CD14-positive monocyte (primary cell): Measurements from ENCODE around the gene PLSCR4. TPM values are rescaled to one million over a fixed set of nuclear protein-coding genes. Genes with fewer than 3 reads are reported as not detected.
A peak's percentile ranks its signal among the peaks of the same experiment; 100 is the strongest.

ENCODE experiments used
- DNase-seq, 3 donors: peaks; one replicate each; pipeline ENCODE4 v3.0.0-alpha.2; 2011 to 2022
- H2AFZ ChIP-seq: 2 replicates; pipeline ENCODE4 v1.6.0; 2012; ENCODE audit warnings: mild to moderate bottlenecking, low read depth, low read length, inconsistent platforms; ENCODE audit not compliant: insufficient read depth, poor library complexity, severe bottlenecking
- H3K27ac ChIP-seq, 2 donors: 1 replicate in 1 of 2; 2 replicates in 1 of 2; pipeline ENCODE4 v1.5.1; 2012 to 2013; ENCODE audit warnings: low read length in 2 of 2, control low read depth in 1 of 2, inconsistent platforms in 1 of 2, low read depth in 1 of 2, mild to moderate bottlenecking in 1 of 2
- H3K27me3 ChIP-seq, 2 donors: one replicate each; pipeline versions ENCODE4 v1.6.0 to v1.6.1; 2011 to 2013; ENCODE audit warnings: low read length in 2 of 2; ENCODE audit not compliant: control insufficient read depth in 2 of 2, insufficient read depth in 2 of 2
- H3K36me3 ChIP-seq, 2 donors: replicated peaks in 1 of 2; 1 replicate in 1 of 2; 2 replicates in 1 of 2; pipeline versions ENCODE4 v1.5.1 to v1.6.1; 2012 to 2013; ENCODE audit warnings: low read length in 2 of 2, control low read depth in 1 of 2, inconsistent platforms in 1 of 2, mild to moderate bottlenecking in 1 of 2; ENCODE audit not compliant: insufficient read depth in 2 of 2, control insufficient read depth in 1 of 2
- H3K4me1 ChIP-seq, 2 donors: 1 replicate in 1 of 2; 2 replicates in 1 of 2; pipeline versions ENCODE4 v1.5.1 to v1.6.1; 2012 to 2013; ENCODE audit warnings: low read length in 2 of 2, control low read depth in 1 of 2, inconsistent platforms in 1 of 2, mild to moderate bottlenecking in 1 of 2, moderate library complexity in 1 of 2; ENCODE audit not compliant: insufficient read depth in 2 of 2, control insufficient read depth in 1 of 2
- H3K4me2 ChIP-seq: replicated peaks from 2 replicates; pipeline ENCODE3; 2012; ENCODE audit warnings: low read length, moderate library complexity, mild to moderate bottlenecking; ENCODE audit not compliant: poor library complexity, severe bottlenecking; ENCODE audit errors: extremely low read depth
- H3K4me3 ChIP-seq, 3 experiments: fragments of 200-600 bp in 1 of 3; sonication (generic) in 1 of 3; replicated peaks in 1 of 3; 1 replicate in 2 of 3; 2 replicates in 1 of 3; pipeline ENCODE4 v1.5.1; 2011 to 2013; ENCODE audit warnings: low read length in 3 of 3, mild to moderate bottlenecking in 3 of 3, control low read depth in 2 of 3, low read depth in 2 of 3, inconsistent platforms in 1 of 3, moderate library complexity in 1 of 3
- H3K79me2 ChIP-seq: 2 replicates; pipeline ENCODE4 v1.6.0; 2012; ENCODE audit warnings: mild to moderate bottlenecking, control low read depth, inconsistent platforms, low read length, moderate library complexity; ENCODE audit not compliant: insufficient read depth
- H3K9ac ChIP-seq: 2 replicates; pipeline ENCODE4 v1.6.0; 2017; ENCODE audit warnings: low read length, mild to moderate bottlenecking; ENCODE audit not compliant: insufficient read depth, poor library complexity, severe bottlenecking
- H3K9me3 ChIP-seq, 2 donors: replicated peaks in 1 of 2; 1 replicate in 1 of 2; 2 replicates in 1 of 2; pipeline versions ENCODE4 v1.5.1 to v1.6.1; 2012 to 2013; ENCODE audit warnings: low read length in 2 of 2, control low read depth in 1 of 2; ENCODE audit not compliant: control insufficient read depth in 1 of 2, insufficient read depth in 1 of 2
- H4K20me1 ChIP-seq: 2 replicates; pipeline ENCODE4 v1.6.0; 2012; ENCODE audit warnings: mild to moderate bottlenecking, low read length, control low read depth, moderate library complexity; ENCODE audit not compliant: insufficient read depth
- H3K27ac Mint-ChIP-seq, 7 donors: one replicate each; pipeline ENCODE4 v1.8.0; 2020; ENCODE audit warnings: mild to moderate bottlenecking in 7 of 7, mixed read lengths in 7 of 7, moderate library complexity in 6 of 7, inconsistent platforms in 2 of 7
- H3K27me3 Mint-ChIP-seq, 3 donors: one replicate each; pipeline ENCODE4 v1.8.0; 2021 to 2022; ENCODE audit warnings: low read depth in 3 of 3, mild to moderate bottlenecking in 3 of 3, mixed read lengths in 3 of 3, moderate library complexity in 3 of 3, inconsistent platforms in 1 of 3
- H3K36me3 Mint-ChIP-seq, 2 donors: one replicate each; pipeline ENCODE4 v1.8.0; 2020; ENCODE audit warnings: mixed read lengths in 2 of 2, inconsistent platforms in 1 of 2, mild to moderate bottlenecking in 1 of 2
- H3K4me1 Mint-ChIP-seq: one replicate; pipeline ENCODE4 v1.8.0; 2020; ENCODE audit warnings: mild to moderate bottlenecking, mixed read lengths
- H3K4me3 Mint-ChIP-seq, 2 donors: one replicate each; pipeline ENCODE4 v1.8.0; 2020; ENCODE audit warnings: mild to moderate bottlenecking in 2 of 2, mixed read lengths in 2 of 2, moderate library complexity in 1 of 2
- H3K9me3 Mint-ChIP-seq, 7 donors: one replicate each; pipeline ENCODE4 v1.8.0; 2020 to 2022; ENCODE audit warnings: mixed read lengths in 7 of 7, mild to moderate bottlenecking in 6 of 7, moderate library complexity in 6 of 7, inconsistent platforms in 2 of 7
- CTCF ChIP-seq: fragments of 200-600 bp; IDR thresholded peaks from one replicate; pipeline ENCODE4 v1.8.0; 2022; ENCODE audit warnings: antibody characterized with exemption, mild to moderate bottlenecking
- WGBS: methylation state at CpG from one replicate; pipeline ENCODE4 v1.1.5; 2013; ENCODE audit warnings: missing lambda C conversion rate; ENCODE audit not compliant: insufficient coverage; 5-methylcytosine and 5-hydroxymethylcytosine counted together
- intact Hi-C, 2 donors: fragments of 100-400 bp; cut with micrococcal nuclease; formaldehyde crosslinking; loops; one replicate each; pipeline versions ENCODE4 v1.15.0 to v1.15.1; 2023
- polyA plus RNA-seq, 3 donors: library from polyadenylated mRNA; depleted of rRNA in 1 of 3; unstranded in 2 of 3; stranded (reverse) in 1 of 3; fragments of 300-500 nt in 2 of 3; fragments of >200 nt in 1 of 3; fragmentation: Illumina TruSeq in 2 of 3; gene quantifications; 1 replicate in 2 of 3; 2 replicates in 1 of 3; pipeline ENCODE4 v1.2.3, GENCODE V29; 2012 to 2021

Gene PLSCR4
- polyA plus RNA-seq, 3 donors: 0.05 TPM; not detected in 2

- Histone ChIP-seq H3K4me3 (peak overlapping the region in 1 of 3 experiments; percentile 84), H3K27ac (no peak overlapping the region), H3K27me3 (peaks cover 6 to 7% of the 10 kb centered on the region in 2 donors), H2AFZ (peak overlapping the region; percentile 90), H3K4me2 (no peak overlapping the region), H3K36me3 (no peaks in the 10 kb centered on the region), H3K9me3 (no peaks in the 10 kb centered on the region), H3K4me1 (peaks cover 6 to 14% of the 10 kb centered on the region in 2 donors), H3K79me2 (no peaks in the 10 kb centered on the region), H4K20me1 (no peaks in the 10 kb centered on the region), H3K9ac (no peak overlapping the region)
- no peak for DNase-seq
- H3K4me3 Mint-ChIP-seq: peak overlapping the region; percentile 83 to 95
- H3K36me3 Mint-ChIP-seq: no peaks in the 10 kb centered on the region
- H3K9me3 Mint-ChIP-seq: peaks cover 0 to 5% (median 3%) of the 10 kb centered on the region in 7 donors
- intact Hi-C loops: no loop called here
- peaks cover 11% of the 10 kb centered on the region for H3K4me1 Mint-ChIP-seq
- peaks cover 8 to 19% (median 17%) of the 10 kb centered on the region in 3 donors for H3K27me3 Mint-ChIP-seq
- no CpG with 5 or more reads among the region's 1 CpG for WGBS
- no peak for TF ChIP-seq CTCF
- H3K27ac Mint-ChIP-seq: no peak overlapping the region
Observed at GRCh38 chr3:146249921-146250320, 984 bp downstream of the PLSCR4 start.

DNA sequence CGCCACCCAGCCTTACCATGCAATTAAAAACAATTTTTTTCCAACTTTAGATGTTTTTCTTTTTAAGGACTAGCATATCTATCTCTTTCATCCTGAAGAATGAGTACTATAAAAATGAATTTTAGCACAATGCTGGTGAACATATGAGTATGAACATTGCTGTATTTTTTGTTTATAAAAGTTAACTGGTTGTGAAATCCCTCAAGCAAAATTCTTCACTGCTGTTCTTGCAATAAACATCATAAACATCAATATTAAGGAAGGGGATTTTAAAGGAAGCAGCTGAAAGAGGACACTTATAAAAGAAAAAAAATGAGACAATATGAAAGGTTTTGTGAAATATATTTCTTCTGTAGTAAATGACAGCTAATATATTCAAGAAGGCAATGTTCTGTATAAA is 3.0 kb downstream of the PLSCR4 start:
- H4K20me1 ChIP-seq: no peaks in the 10 kb centered on the region
- Mint-ChIP-seq H3K4me1 (peaks cover 11% of the 10 kb centered on the region), H3K9me3 (no peaks in the 10 kb centered on the region), H3K27ac (no peak overlapping the region), H3K36me3 (no peaks in the 10 kb centered on the region), H3K27me3 (peaks cover 8 to 19% (median 11%) of the 10 kb centered on the region in 3 donors), H3K4me3 (no peak overlapping the region)
- H3K4me1 ChIP-seq: peaks cover 6 to 14% of the 10 kb centered on the region in 2 donors
- no peaks in the 10 kb centered on the region for H3K9me3 ChIP-seq
- DNase-seq: no peak
- H2AFZ ChIP-seq: no peak overlapping the region
- no peak overlapping the region for H3K4me3 ChIP-seq
- WGBS: no CpG with 5 or more reads among the region's 1 CpG
- no peak for TF ChIP-seq CTCF
- no peak overlapping the region for H3K27ac ChIP-seq
- H3K27me3 ChIP-seq: peaks cover 6 to 7% of the 10 kb centered on the region in 2 donors
- H3K4me2 ChIP-seq: no peak overlapping the region
- intact Hi-C loops: no loop called here
- no peaks in the 10 kb centered on the region for H3K79me2 ChIP-seq
- no peak overlapping the region for H3K9ac ChIP-seq
- H3K36me3 ChIP-seq: no peaks in the 10 kb centered on the region
